OCI-LY3 (cell line): Measurements from ENCODE around the gene TRMT2B.

ENCODE experiments used
- EZH2phosphoT487 ChIP-seq: fragments of 200-600 bp; shearing (Covaris generic); IDR thresholded peaks from 2 replicates; pipeline ENCODE4 v1.6.1; 2018; ENCODE audit warnings: antibody characterized with exemption, mixed run types, low read depth
- TF ChIP-seq, protein P1 (sequence below): fragments of 200-600, 300-600 bp; sonication (generic); IDR thresholded peaks from 2 replicates; pipeline ENCODE4 v1.5.1; 2014; ENCODE audit warnings: antibody characterized with exemption, low read length, low read depth

DNA sequence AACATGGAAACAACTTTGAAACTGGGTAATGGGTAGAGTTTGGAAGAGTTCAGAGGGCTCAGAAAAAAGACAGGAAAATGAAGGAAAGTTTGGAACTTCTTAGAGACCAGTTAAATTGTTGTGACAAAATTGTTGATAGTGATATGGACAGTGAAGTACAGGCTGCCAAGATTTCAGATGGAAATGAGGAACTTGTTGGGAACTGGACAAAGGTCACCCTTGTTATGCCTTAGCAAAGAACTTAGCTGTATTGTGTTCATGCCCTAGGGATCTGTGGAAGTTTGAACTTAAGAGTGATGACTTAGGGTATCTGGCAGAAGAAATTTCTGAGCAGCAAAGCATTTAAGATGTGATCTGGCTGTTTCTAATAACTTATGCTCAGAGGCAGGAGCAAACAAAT, 87.5 kb downstream of the TRMT2B start:
- TF ChIP-seq, protein P1, sequence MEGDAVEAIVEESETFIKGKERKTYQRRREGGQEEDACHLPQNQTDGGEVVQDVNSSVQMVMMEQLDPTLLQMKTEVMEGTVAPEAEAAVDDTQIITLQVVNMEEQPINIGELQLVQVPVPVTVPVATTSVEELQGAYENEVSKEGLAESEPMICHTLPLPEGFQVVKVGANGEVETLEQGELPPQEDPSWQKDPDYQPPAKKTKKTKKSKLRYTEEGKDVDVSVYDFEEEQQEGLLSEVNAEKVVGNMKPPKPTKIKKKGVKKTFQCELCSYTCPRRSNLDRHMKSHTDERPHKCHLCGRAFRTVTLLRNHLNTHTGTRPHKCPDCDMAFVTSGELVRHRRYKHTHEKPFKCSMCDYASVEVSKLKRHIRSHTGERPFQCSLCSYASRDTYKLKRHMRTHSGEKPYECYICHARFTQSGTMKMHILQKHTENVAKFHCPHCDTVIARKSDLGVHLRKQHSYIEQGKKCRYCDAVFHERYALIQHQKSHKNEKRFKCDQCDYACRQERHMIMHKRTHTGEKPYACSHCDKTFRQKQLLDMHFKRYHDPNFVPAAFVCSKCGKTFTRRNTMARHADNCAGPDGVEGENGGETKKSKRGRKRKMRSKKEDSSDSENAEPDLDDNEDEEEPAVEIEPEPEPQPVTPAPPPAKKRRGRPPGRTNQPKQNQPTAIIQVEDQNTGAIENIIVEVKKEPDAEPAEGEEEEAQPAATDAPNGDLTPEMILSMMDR, result no peak
- TF ChIP-seq EZH2phosphoT487, result no peak
